Right renal pelvis (tissue), 4 donors: ENCODE data around the gene C20orf204. TPM values are rescaled to one million over a fixed set of nuclear protein-coding genes. Genes with fewer than 3 reads are reported as not detected.

Experiments used
- DNase-seq, 4 donors: peaks; one replicate each; pipeline ENCODE4 v3.0.0-alpha.2; 2013; ENCODE audit warnings: low read depth in 4 of 4, low spot score in 3 of 4, missing footprints in 1 of 4
- polyA plus RNA-seq, 4 donors: library from polyadenylated mRNA; unstranded; fragments of 120-200 nt; gene quantifications; one replicate each; pipeline ENCODE4 v1.2.1, GENCODE V29; 2013; ENCODE audit not compliant: insufficient read length in 4 of 4

The C20orf204 gene
- polyA plus RNA-seq, 4 donors, result 0.62 to 1.1 (median 0.75) TPM

GRCh38 chr20:64053841-64054661 is 18.1 kb downstream of the C20orf204 start:
- DNase-seq, result no peak

GRCh38 chr20:64055396-64055892 is 19.5 kb downstream of the C20orf204 start:
- no peak for DNase-seq

GRCh38 chr20:64055893-64056638 is 20.1 kb downstream of the C20orf204 start:
- no peak for DNase-seq

- no peak for DNase-seq
Observed at GRCh38 chr20:64056639-64056888, 20.6 kb downstream of the C20orf204 start.

- DNase-seq, result no peak
Observed at GRCh38 chr20:64056889-64057627, 21.1 kb downstream of the C20orf204 start.

GRCh38 chr20:64057628-64058498 is 21.9 kb downstream of the C20orf204 start:
- peak in 3 of 4 donors; percentile 60 to 68 (median 61) for DNase-seq

GRCh38 chr20:64058536-64058935 is 22.6 kb downstream of the C20orf204 start:
- no peak for DNase-seq

GRCh38 chr20:64062276-64062595 is 26.3 kb downstream of the C20orf204 start:
- no peak for DNase-seq

- DNase-seq, result peak; percentile 93 to 95 (median 94)
Observed at GRCh38 chr20:64062596-64063388, 26.8 kb downstream of the C20orf204 start, which contains the start of gene TCEA2. TSS of gene TCEA2 (plus strand) at chr20:64063198. CDS start at chr20:64063313, 115 bp downstream.

- no peak for DNase-seq
Observed at GRCh38 chr20:64063389-64064144, 27.6 kb downstream of the C20orf204 start.

- DNase-seq, result no peak
Observed at GRCh38 chr20:64064145-64064698, 28.2 kb downstream of the C20orf204 start.

GRCh38 chr20:64065062-64065973 is 29.3 kb downstream of the C20orf204 start:
- no peak for DNase-seq

- DNase-seq, result no peak
Observed at GRCh38 chr20:64065974-64066343, 30.0 kb downstream of the C20orf204 start.

GRCh38 chr20:64067005-64067632 is 31.1 kb downstream of the C20orf204 start:
- DNase-seq, result no peak

- DNase-seq, result no peak
Observed at GRCh38 chr20:64067733-64068307, 31.8 kb downstream of the C20orf204 start.

- DNase-seq, result no peak
Observed at GRCh38 chr20:64068386-64069208, 32.6 kb downstream of the C20orf204 start.
